Measurements from ENCODE around the gene TMSB15C. TPM values are rescaled to one million over a fixed set of nuclear protein-coding genes. Genes with fewer than 3 reads are reported as not detected.

Gene TMSB15C
- polyA plus RNA-seq, 1 donor (not counting 4 experiments of a cell fraction or from before 2014, with no cell fraction given), result 1.5 TPM

DNA sequence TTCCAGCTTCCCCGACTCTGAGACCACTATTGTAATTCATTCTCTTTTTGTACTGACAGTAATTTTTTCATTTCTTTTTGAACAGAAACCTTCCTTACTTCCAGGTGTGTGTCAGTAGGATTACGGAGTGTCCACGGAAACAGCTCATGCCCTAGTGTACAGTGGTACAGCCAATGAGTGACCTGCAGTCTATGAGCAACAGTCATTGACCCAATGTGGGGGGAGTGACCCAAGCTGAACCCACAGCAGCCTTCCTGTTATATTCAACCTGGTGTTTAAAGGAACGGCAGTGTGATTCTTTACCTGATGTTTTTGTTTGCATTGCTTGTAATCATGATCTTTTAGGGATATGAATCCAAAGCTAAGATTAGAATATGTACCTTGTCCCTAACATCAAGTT is 35.0 kb downstream of the TMSB15C start:
- Histone ChIP-seq H3K9me3 (ENCODE audit: control insufficient read depth, low read depth, low read length) (no peaks in the 10 kb centered on the region), H3K36me3 (ENCODE audit: control insufficient read depth in 2 of 2, extremely low read depth in 1 of 2, insufficient read depth in 2 of 2, low read length in 2 of 2) (no peaks in the 10 kb centered on the region), H3K4me1 (ENCODE audit: control insufficient read depth, extremely low read depth, insufficient read depth, low read length) (no peaks in the 10 kb centered on the region), H3K9me1 (ENCODE audit: control insufficient read depth, extremely low read depth, insufficient read depth, low read length) (no peaks in the 10 kb centered on the region), H4K20me1 (ENCODE audit: control insufficient read depth, extremely low read depth, insufficient read depth, low read length) (no peaks in the 10 kb centered on the region), H3K27me3 (ENCODE audit: control insufficient read depth, extremely low read depth, insufficient read depth, low read length) (no peaks in the 10 kb centered on the region), H2AFZ (ENCODE audit: control insufficient read depth, low read length) (no peak overlapping the region), H3K27ac (ENCODE audit: control insufficient read depth, insufficient read depth, low read length) (no peak overlapping the region), H3K79me2 (ENCODE audit: control insufficient read depth, insufficient read depth, low read length) (no peaks in the 10 kb centered on the region), H3K4me2 (ENCODE audit: control insufficient read depth, extremely low read depth, insufficient read depth, low read depth, low read length) (no peak overlapping the region), H3K4me3 (ENCODE audit: control insufficient read depth in 2 of 3, extremely low read depth in 1 of 3, insufficient read depth in 2 of 3, low read depth in 1 of 3, low read length in 3 of 3) (no peak overlapping the region), H3K9ac (ENCODE audit: control insufficient read depth, extremely low read depth, insufficient read depth, low read length) (no peak overlapping the region)
- dilution Hi-C loops (cut with MboI; ENCODE audit: extremely low pct_ligation_motif_present, low sequenced_read_pairs), result no loop called here
- FAIRE-seq, result no peak
- DNase-seq (ENCODE audit: low read depth, low spot score), result no peak
- no peak for TF ChIP-seq EZH2 (IDR thresholded peaks at IDR 0.05; ENCODE audit: low read length)
- TF ChIP-seq, protein P1, sequence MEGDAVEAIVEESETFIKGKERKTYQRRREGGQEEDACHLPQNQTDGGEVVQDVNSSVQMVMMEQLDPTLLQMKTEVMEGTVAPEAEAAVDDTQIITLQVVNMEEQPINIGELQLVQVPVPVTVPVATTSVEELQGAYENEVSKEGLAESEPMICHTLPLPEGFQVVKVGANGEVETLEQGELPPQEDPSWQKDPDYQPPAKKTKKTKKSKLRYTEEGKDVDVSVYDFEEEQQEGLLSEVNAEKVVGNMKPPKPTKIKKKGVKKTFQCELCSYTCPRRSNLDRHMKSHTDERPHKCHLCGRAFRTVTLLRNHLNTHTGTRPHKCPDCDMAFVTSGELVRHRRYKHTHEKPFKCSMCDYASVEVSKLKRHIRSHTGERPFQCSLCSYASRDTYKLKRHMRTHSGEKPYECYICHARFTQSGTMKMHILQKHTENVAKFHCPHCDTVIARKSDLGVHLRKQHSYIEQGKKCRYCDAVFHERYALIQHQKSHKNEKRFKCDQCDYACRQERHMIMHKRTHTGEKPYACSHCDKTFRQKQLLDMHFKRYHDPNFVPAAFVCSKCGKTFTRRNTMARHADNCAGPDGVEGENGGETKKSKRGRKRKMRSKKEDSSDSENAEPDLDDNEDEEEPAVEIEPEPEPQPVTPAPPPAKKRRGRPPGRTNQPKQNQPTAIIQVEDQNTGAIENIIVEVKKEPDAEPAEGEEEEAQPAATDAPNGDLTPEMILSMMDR (optimal IDR thresholded peaks at IDR 0.05 in 1 of 3, IDR thresholded peaks at IDR 0.05 in 1 of 3, conservative IDR thresholded peaks at IDR 0.05 in 1 of 3; ENCODE audit: extremely low read depth in 1 of 3, insufficient read depth in 2 of 3, low read length in 3 of 3), result no peak

DNA sequence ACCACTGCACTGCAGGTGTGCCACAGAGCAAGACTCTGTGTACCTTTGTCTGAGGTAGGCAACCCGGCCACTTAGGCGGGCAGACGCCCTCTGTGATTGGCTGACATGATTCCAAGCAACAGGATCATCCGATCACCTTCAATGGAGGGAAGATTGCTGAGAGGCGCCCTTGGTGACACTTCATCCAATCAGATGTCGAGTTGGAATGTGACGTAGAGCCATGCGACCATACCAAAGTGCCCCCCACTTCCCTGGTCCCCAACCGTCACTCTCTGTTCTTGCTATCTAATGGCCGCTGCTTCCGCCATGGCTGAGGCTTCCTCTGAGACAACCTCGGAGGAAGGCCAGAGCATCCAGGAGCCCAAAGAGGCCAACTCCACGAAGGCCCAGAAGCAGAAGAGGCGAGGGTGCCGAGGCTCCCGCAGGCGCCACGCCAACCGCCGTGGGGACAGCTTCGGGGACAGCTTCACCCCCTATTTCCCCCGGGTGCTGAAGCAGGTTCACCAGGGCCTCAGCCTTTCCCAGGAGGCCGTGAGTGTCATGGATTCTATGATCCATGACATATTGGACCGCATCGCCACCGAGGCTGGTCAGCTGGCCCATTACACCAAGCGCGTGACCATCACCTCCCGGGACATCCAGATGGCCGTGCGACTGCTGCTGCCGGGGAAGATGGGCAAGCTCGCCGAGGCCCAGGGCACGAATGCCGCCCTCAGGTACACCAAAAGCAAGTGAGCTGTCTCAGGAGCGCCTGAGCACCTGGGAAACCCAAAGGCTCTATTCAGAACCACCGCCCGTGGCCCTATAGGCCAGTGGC is 36.1 kb downstream of the TMSB15C start, which contains the start of gene H2BW2:
Gene H2BW2, plus strand, starts transcription at position 268 of the 817 bp plus-strand sequence. Its CDS starts 39 bp downstream, at position 307.
- H3K9me3 ChIP-seq (ENCODE audit: control insufficient read depth, low read depth, low read length), result no peaks in the 10 kb centered on the region
- H2AFZ ChIP-seq (ENCODE audit: control insufficient read depth, low read length), result no peak within 1 kb of the TSS
- no peaks in the 10 kb centered on the region for H3K27me3 ChIP-seq (ENCODE audit: control insufficient read depth, extremely low read depth, insufficient read depth, low read length)
- FAIRE-seq (no peak), DNase-seq (ENCODE audit: low read depth, low spot score) (no peak)
- H3K79me2 ChIP-seq (ENCODE audit: control insufficient read depth, insufficient read depth, low read length), result no peaks in the 10 kb centered on the region
- H3K9ac ChIP-seq (ENCODE audit: control insufficient read depth, extremely low read depth, insufficient read depth, low read length), result no peak within 1 kb of the TSS
- dilution Hi-C loops (cut with MboI; ENCODE audit: extremely low pct_ligation_motif_present, low sequenced_read_pairs), result no loop called here
- no peaks in the 10 kb centered on the region for H3K4me1 ChIP-seq (ENCODE audit: control insufficient read depth, extremely low read depth, insufficient read depth, low read length)
- H3K4me3 ChIP-seq (ENCODE audit: control insufficient read depth in 2 of 3, extremely low read depth in 1 of 3, insufficient read depth in 2 of 3, low read depth in 1 of 3, low read length in 3 of 3), result no peak within 1 kb of the TSS
- H4K20me1 ChIP-seq (ENCODE audit: control insufficient read depth, extremely low read depth, insufficient read depth, low read length), result no peaks in the 10 kb centered on the region
- H3K4me2 ChIP-seq (ENCODE audit: control insufficient read depth, extremely low read depth, insufficient read depth, low read depth, low read length), result no peak within 1 kb of the TSS
- H3K36me3 ChIP-seq (ENCODE audit: control insufficient read depth in 2 of 2, extremely low read depth in 1 of 2, insufficient read depth in 2 of 2, low read length in 2 of 2), result no peaks in the 10 kb centered on the region
- no peak within 1 kb of the TSS for H3K27ac ChIP-seq (ENCODE audit: control insufficient read depth, insufficient read depth, low read length)
- no peaks in the 10 kb centered on the region for H3K9me1 ChIP-seq (ENCODE audit: control insufficient read depth, extremely low read depth, insufficient read depth, low read length)
- TF ChIP-seq EZH2 (IDR thresholded peaks at IDR 0.05; ENCODE audit: low read length), result no peak
- TF ChIP-seq, protein P1 (optimal IDR thresholded peaks at IDR 0.05 in 1 of 3, IDR thresholded peaks at IDR 0.05 in 1 of 3, conservative IDR thresholded peaks at IDR 0.05 in 1 of 3; ENCODE audit: extremely low read depth in 1 of 3, insufficient read depth in 2 of 3, low read length in 3 of 3), result no peak

Other genes with a start within 250 kb of the TMSB15C start
- gene RAB9B, start 244.0 kb downstream of the TMSB15C start, polyA plus RNA-seq, result 0.23 to 0.28 TPM (median 0.24 TPM) in 3 replicates
- 6.1 to 11.5 TPM (median 7.9 TPM) in 3 replicates for gene TMSB15B, start 113.6 kb downstream of the TMSB15C start, polyA plus RNA-seq
- not detected in 3 replicates for gene H2BW1, start 62.5 kb downstream of the TMSB15C start, polyA plus RNA-seq
- gene H2BW2, start 36.3 kb downstream of the TMSB15C start, polyA plus RNA-seq, result not detected in 3 replicates
- 0.12 to 0.16 TPM in 2 of 3 replicates, not detected in the other for gene ZCCHC18, start 36.3 kb upstream of the TMSB15C start, polyA plus RNA-seq
- gene SLC25A53, start 80.8 kb upstream of the TMSB15C start, polyA plus RNA-seq, result 2.3 to 2.8 TPM (median 2.7 TPM) in 3 replicates
- 7.6 to 16.1 TPM (median 9.2 TPM) in 3 replicates for gene FAM199X, start 90.2 kb upstream of the TMSB15C start, polyA plus RNA-seq
- gene ESX1, start 178.7 kb upstream of the TMSB15C start, polyA plus RNA-seq, result 0.03 TPM in 1 of 3 replicates, not detected in the others